ENCODE measurements around the gene SPAG8.

The SPAG8 gene

GRCh38 chr9:35812025-35812602, at the start of gene SPAG8:
TSS of gene SPAG8 (minus strand) at chr9:35812262. CDS start at chr9:35812147, 115 bp downstream.
- DNase-seq, result peak; percentile 97

DNA sequence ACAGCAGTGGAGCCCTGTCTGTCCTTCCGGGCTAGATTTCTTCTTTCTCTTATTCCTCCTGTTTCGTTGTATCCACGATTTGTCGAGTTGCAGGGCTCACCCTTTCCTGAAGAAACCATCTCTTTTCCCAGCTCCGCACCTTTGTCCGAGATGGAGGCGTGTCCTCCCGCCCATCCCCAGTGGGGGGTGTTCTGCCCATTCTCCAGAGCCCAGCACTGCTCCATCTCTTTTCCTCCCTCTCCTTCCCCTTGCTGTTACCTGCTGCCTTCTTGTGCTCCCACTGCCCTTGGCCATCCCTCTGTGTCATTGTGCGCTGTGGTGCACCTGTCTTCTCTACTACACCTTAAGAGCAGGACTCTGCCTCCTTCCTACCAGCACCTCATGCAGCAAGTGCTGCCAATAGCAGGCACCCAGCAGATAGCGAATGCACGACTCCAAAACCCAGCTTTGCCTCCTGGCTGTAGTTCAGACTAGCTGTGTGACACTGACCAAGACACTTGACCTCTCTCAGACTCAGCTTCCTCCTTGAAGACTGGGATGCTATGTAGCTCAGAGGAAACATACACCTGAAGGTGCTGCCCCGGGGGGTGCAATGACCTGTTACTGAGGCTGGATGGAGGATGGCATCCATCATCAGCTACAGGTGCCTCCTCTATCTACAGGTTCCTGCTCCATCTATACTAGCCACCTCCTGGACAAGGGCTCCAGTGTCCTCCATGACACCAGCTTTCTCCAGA, 49.3 kb upstream of the SPAG8 start:
- no peak for DNase-seq

DNA sequence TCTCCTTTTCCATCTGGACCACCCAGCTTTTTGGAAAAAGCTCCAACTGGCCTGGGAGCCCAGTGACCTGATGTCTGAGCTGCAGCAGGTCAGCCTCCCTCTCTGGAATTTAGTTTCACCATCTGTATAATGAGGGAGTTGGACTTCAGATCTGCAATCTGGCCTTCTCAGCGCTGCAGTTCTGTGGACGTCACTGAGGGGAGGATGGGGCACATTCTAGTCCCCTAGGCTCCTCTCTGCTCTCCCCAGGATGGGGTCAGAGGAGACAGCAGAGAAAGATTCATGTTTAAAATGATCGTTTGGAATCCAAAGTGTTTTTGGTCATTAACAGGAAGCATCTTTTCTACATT, 47.9 kb upstream of the SPAG8 start:
- no peak for DNase-seq

DNA sequence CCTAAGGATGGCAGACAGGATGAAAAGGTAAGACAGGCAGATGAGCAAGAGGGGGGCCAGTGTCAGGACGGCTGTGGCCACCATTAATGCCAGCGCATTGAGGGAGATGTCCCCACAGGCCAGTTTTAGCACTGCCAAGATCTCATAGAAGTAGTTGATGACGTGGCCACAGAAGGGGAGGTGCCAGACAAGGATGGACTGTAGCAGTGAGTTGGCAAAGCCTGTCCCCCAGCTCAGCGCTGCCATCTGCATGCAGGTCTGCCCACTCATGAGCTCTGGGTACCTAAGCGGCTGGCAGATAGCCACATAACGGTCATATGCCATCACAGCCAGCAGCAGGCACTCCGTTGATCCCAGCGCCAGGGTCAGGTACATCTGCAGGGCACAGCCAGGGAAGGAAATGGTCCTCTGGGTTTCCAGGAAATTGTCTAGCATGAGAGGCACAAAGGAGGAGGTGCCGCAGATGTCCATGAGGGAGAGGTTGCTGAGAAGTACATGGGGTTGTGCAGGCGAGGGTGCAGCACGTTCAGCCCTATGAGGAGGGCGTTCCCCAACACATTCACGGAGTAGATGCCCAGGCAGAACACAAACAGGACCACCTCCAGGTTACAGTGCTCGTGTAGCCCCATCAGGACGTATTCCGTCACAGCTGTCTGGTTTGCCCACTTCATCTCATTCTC, 47.4 kb upstream of the SPAG8 start:
- DNase-seq, result no peak

DNA sequence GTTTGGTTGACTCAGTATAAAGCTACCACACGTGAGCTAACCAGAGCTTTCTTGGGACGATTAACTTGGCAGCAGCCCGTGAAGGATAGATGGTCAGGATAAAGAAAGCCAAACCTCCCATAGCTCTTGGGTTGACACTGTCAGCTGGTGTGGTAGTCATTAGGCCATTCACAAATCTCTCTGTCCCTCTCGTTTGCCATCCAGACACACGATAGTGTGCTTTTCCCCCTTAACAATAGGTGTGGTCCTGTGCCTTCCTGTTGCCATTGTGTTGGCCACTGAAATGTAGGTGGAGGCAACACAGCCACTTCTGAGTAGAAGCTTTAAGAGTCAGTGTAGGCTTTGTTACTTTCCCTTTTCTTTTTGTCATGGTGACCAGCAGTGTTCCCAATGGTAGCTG, 46.4 kb upstream of the SPAG8 start:
- DNase-seq, result no peak

DNA sequence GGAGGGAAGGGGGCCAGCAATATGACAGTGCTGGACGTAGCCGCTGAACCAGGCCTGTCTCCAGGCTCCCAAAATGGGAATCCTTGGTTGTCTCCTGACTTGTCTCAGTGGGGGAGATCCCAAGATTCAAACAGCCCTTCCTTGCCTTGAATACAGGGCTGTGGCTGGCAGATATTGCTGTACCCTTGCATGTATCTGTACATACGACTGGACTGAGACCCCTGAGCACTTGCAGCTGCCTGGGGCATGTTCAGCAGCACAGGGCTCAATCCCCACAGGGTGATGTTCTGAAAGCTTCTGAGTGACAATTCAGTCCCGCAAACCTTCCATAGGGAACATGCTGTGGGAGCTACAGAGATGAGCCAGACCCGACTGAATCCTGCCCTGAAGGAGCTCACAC, 44.8 kb upstream of the SPAG8 start:
- DNase-seq, result no peak

DNA sequence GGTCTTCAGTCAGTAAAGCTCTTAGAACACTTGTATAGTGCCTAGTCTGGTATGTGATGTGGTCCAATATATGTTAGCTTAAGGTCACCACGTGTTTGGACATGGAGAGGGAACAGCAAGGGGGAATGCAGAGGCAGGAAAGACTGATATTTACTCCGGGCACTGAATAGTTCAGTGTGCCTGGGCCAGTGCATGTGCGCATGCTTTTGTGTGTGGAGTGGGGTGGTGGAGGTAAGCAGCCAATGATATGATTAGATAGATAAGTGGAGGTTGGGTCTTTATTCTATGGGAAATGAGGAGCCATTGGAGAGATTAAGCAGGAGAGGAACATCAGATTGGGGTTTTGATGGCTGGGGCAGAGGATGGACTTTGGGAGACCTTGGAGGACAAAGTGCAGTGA, 44.1 kb upstream of the SPAG8 start:
- DNase-seq, result no peak

DNA sequence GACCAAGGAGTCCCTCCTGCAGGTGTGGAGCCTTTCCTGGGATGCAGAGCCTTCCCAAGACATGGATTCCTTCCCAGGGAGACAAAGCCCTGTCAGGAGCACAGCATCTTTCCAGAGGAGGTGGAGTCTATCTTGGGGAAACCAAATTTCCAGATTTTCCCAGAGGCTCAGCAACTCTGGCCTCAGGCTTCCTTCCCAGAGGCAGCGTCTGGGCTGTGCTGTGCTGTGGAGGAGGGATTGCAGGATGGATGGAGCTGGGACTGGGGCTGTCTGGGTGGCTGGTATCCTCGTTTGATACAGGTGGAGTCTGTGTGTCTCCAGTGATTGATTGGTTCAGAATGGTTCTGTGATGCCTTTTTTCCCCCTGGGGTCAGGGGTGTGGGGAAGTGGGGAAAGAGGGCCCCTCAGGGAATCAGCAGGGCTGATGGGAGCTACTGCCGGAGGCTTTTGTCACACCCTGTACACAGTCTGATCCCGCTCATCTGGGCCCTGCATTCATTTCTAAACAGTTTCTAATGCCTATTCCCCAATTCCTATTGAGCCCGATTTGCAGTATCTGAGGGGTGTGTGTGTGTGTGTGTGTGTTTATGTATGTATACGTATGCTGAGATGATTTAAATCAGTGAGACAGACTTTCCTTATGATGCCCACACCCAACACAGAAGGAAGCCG, 42.2 kb upstream of the SPAG8 start:
- DNase-seq, result no peak

GRCh38 chr9:35852876-35853865, 41.1 kb upstream of the SPAG8 start:
- no peak for DNase-seq

- DNase-seq, result no peak
Observed at GRCh38 chr9:35852267-35852815, 40.3 kb upstream of the SPAG8 start.

- DNase-seq, result no peak
Observed at GRCh38 chr9:35847792-35848572, 35.9 kb upstream of the SPAG8 start.

GRCh38 chr9:35845824-35846771, 34.0 kb upstream of the SPAG8 start:
- no peak for DNase-seq

GRCh38 chr9:35844628-35845270, 32.7 kb upstream of the SPAG8 start:
- DNase-seq, result peak; percentile 92

- no peak for DNase-seq
Observed at GRCh38 chr9:35842795-35843194, 30.7 kb upstream of the SPAG8 start.

DNA sequence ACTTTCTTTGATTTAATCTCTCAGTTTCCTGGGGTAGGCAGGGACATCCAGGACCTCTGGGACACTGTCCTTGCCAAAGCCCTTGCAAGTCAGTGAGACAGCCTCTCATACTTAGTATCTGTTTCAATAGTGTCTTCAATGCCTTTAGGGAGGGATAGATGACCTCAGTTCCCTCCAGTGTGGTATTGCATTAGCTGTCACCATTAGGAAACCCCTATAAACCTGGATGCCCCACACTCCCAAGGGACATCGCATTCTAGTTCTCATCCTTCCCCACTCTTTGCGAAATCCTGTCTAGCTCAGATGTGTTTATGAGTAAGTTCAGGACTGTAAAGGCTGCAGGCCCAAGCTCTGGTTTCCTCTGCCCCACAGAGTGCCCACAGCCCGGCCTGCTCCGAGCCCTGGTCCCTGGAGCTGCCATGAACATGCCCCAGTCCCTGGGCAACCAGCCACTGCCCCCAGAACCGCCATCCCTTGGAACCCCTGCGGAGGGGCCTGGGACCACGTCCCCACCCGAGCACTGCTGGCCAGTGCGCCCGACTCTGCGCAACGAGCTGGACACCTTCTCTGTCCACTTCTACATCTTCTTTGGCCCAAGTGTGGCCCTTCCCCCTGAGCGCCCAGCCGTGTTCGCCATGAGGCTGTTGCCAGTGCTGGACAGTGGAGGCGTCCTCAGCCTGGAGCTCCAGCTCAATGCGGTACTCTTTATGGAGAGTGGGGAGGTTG, 30.1 kb upstream of the SPAG8 start:
- DNase-seq, result no peak

DNA sequence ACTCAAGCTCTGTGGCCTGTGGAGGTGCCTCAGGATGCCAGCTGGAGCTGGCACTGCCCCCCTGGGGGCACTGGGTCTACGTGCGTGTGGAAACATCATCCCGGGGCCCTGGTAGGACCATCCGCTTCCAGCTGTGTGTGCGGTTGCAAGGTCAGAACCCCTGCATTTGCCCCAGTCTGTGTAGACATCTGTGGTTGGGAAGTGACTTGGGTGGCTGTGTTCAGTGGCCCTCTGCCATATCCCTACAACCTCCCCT, 29.5 kb upstream of the SPAG8 start:
- DNase-seq, result no peak

GRCh38 chr9:35840881-35841644, 29.0 kb upstream of the SPAG8 start:
- no peak for DNase-seq

DNA sequence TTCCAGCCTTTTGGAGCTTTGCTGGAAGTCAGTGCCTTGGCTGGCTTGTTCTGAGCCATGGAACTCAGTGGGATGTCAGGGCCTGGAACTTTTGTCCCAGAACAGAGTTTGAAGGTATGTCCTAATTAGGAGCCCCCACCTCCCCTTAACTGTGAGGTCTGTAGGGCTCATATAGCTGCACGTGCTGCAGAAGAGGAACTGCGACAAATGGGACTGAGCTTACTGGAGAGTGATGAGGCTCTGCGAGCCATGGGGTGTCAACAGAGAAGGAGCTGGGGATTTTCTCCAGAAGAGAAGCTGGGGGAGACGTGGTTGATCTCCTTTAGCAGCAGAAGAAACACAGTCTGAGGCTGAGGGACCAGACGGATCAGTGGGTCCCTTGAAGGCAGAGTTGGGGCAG, 27.9 kb upstream of the SPAG8 start:
- no peak for DNase-seq

GRCh38 chr9:35836595-35836994, 24.5 kb upstream of the SPAG8 start:
- DNase-seq, result no peak

Measured in OCI-M1 (cell line).